PC-9 (cell line): ENCODE data around the gene MARCHF11. TPM values are rescaled to one million over a fixed set of nuclear protein-coding genes. Genes with fewer than 3 reads are reported as not detected.

Experiments used
- BruUV-seq: library from RNA; stranded (reverse); fragments of 400-500 nt; replicated peaks from 2 replicates; lab custom pipeline; 2021; lab: Mats Ljungman, UMichigan
- CTCF ChIA-PET: fragments of 300-600 bp; sonication (Branson Sonifier 250); formaldehyde crosslinking; loops from one replicate; lab custom pipeline; 2022; ENCODE audit warnings: antibody characterized with exemption; lab: Charles Lee
- POLR2A ChIA-PET: fragments of 300-600 bp; sonication (Branson Sonifier 250); formaldehyde crosslinking; loops from one replicate; lab custom pipeline; 2022; ENCODE audit warnings: antibody characterized with exemption; ENCODE audit not compliant: unreplicated experiment; lab: Charles Lee
- DNase-seq, 2 experiments: peaks; one replicate each; pipeline versions ENCODE4 v3.0.0 to v3.0.0-alpha.2; 2015 to 2022; ENCODE audit warnings: mixed read lengths in 1 of 2
- H2AFZ ChIP-seq: fragments of 200-600 bp; sonication (generic); 2 replicates; pipeline ENCODE4 v1.8.1; 2017; ENCODE audit warnings: antibody characterized with exemption
- H3F3A ChIP-seq: fragments of 200-600 bp; sonication (generic); 2 replicates; pipeline ENCODE4 v1.8.1; 2017; ENCODE audit warnings: antibody characterized with exemption, mild to moderate bottlenecking, low read depth; ENCODE audit not compliant: insufficient read depth
- H3K27ac ChIP-seq: fragments of 200-600 bp; sonication (generic); 2 replicates; pipeline ENCODE4 v1.6.1; 2016; ENCODE audit warnings: mixed run types
- H3K27me3 ChIP-seq: fragments of 200-600 bp; sonication (generic); 2 replicates; pipeline ENCODE4 v1.6.1; 2016; ENCODE audit warnings: low read depth, mixed run types; ENCODE audit not compliant: insufficient read depth
- H3K36me3 ChIP-seq: fragments of 200-600 bp; sonication (generic); 2 replicates; pipeline ENCODE4 v1.6.1; 2016; ENCODE audit warnings: low read depth, mixed run types
- H3K4me1 ChIP-seq: fragments of 200-600 bp; sonication (generic); replicated peaks from 2 replicates; pipeline ENCODE4 v1.6.1; 2016; ENCODE audit warnings: mixed run types; ENCODE audit not compliant: insufficient read depth
- H3K4me2 ChIP-seq: fragments of 200-600 bp; sonication (generic); 2 replicates; pipeline ENCODE4 v1.6.1; 2017; ENCODE audit warnings: mixed run types
- H3K4me3 ChIP-seq: fragments of 200-600 bp; sonication (generic); 2 replicates; pipeline ENCODE4 v1.6.1; 2016; ENCODE audit warnings: mixed run types
- H3K79me2 ChIP-seq: fragments of 200-600 bp; sonication (generic); 2 replicates; pipeline ENCODE4 v1.6.1; 2017; ENCODE audit warnings: low read depth, mixed run types
- H3K9me2 ChIP-seq: fragments of 200-600 bp; sonication (generic); 2 replicates; pipeline ENCODE4 v1.8.1; 2017; ENCODE audit warnings: mild to moderate bottlenecking; ENCODE audit not compliant: insufficient read depth
- H3K9me3 ChIP-seq: fragments of 200-600 bp; sonication (generic); 2 replicates; pipeline ENCODE4 v1.8.1; 2016; ENCODE audit warnings: low read depth; ENCODE audit not compliant: insufficient read depth
- H4K20me1 ChIP-seq: fragments of 200-600 bp; sonication (generic); 2 replicates; pipeline ENCODE4 v1.8.1; 2017; ENCODE audit not compliant: insufficient read depth
- CTCF ChIP-seq: fragments of 200-600 bp; sonication (generic); conservative IDR thresholded peaks from 2 replicates; pipeline ENCODE4 v1.6.1; 2017; ENCODE audit warnings: mixed run types, antibody characterized with exemption, mild to moderate bottlenecking, moderate library complexity
- EZH2 ChIP-seq: fragments of 200-600 bp; sonication (generic); IDR thresholded peaks from 2 replicates; pipeline ENCODE4 v1.8.0; 2017; ENCODE audit warnings: antibody characterized with exemption, low read depth
- intact Hi-C: fragments of 100-400 bp; cut with micrococcal nuclease; formaldehyde crosslinking; loops from one replicate; pipeline ENCODE4 v1.10.0; 2022; ENCODE audit not compliant: unreplicated experiment
- total RNA-seq: library from RNA; stranded (reverse); gene quantifications from 2 replicates; pipeline ENCODE4 v1.2.3, GENCODE V29; 2021

Gene MARCHF11
- total RNA-seq, 1 experiment from 2014 or later = not detected

- Histone ChIP-seq H3K27me3 (0 out of 2 replicates have a peak, but pooled peaks cover 3% of the 10 kb centered on the region), H4K20me1 (no peaks in the 10 kb centered on the region; the same call in 1 of the 2 replicates), H3K9me3 (no peaks in the 10 kb centered on the region), H3K4me1 (no peaks in the 10 kb centered on the region), H3K4me2 (peak overlapping the region; percentile 55), H3K79me2 (no peaks in the 10 kb centered on the region), H3K9me2 (no peaks in the 10 kb centered on the region), H2AFZ (peak overlapping the region; percentile 70), H3F3A (no peaks in the 10 kb centered on the region), H3K27ac (no peak overlapping the region), H3K4me3 (no peak overlapping the region; the same call in 1 of the 2 replicates), H3K36me3 (no peaks in the 10 kb centered on the region)
- POLR2A ChIA-PET = no interaction called here
- no peak for DNase-seq
- intact Hi-C loops = no loop called here
- no TSS peak for BruUV-seq
- CTCF ChIA-PET = no interaction called here
- TF ChIP-seq CTCF (no peak), EZH2 (no peak)
Measured at GRCh38 chr5:16090270-16090669, 89.3 kb downstream of the MARCHF11 start.

GRCh38 chr5:16082982-16083381, 96.6 kb downstream of the MARCHF11 start:
- peaks cover 26% of the 10 kb centered on the region for H3K27me3 ChIP-seq
- ChIA-PET CTCF (no interaction called here), POLR2A (no interaction called here)
- no peaks in the 10 kb centered on the region for H3K36me3 ChIP-seq
- no peaks in the 10 kb centered on the region for H3K4me1 ChIP-seq
- H3F3A ChIP-seq = no peaks in the 10 kb centered on the region
- H3K27ac ChIP-seq = no peak overlapping the region
- no TSS peak for BruUV-seq
- H4K20me1 ChIP-seq = no peaks in the 10 kb centered on the region
- no peak overlapping the region for H3K4me2 ChIP-seq
- DNase-seq = no peak
- H3K9me3 ChIP-seq = no peaks in the 10 kb centered on the region
- H3K4me3 ChIP-seq = no peak overlapping the region
- TF ChIP-seq EZH2 = no peak
- no peak for TF ChIP-seq CTCF
- intact Hi-C loops = no loop called here
- no peak overlapping the region for H2AFZ ChIP-seq
- H3K79me2 ChIP-seq = no peaks in the 10 kb centered on the region
- H3K9me2 ChIP-seq = no peaks in the 10 kb centered on the region

- Histone ChIP-seq H3K36me3 (no peaks in the 10 kb centered on the region), H3K27ac (no peak overlapping the region), H3K4me2 (no peak overlapping the region), H4K20me1 (no peaks in the 10 kb centered on the region), H3K4me3 (no peak overlapping the region), H3F3A (no peaks in the 10 kb centered on the region), H3K27me3 (peaks cover 26% of the 10 kb centered on the region), H3K4me1 (no peaks in the 10 kb centered on the region), H3K9me3 (no peaks in the 10 kb centered on the region), H2AFZ (no peak overlapping the region), H3K79me2 (no peaks in the 10 kb centered on the region), H3K9me2 (no peaks in the 10 kb centered on the region)
- TF ChIP-seq CTCF = no peak
- no peak for TF ChIP-seq EZH2
- POLR2A ChIA-PET = interaction anchor here (0.6 kb wide), 1 partner anchor 507 kb away, joined by 10 read pairs; no protein-coding TSS in a partner anchor
- no peak for DNase-seq
- CTCF ChIA-PET = no interaction called here
- BruUV-seq = no TSS peak
- intact Hi-C loops = no loop called here
Measured at GRCh38 chr5:16082053-16082452, 97.5 kb downstream of the MARCHF11 start.
